ENCODE data around the gene GPRIN2.
A peak's percentile ranks its signal among the peaks of the same experiment; 100 is the strongest.

GPRIN2 gene

GRCh38 chr10:46549171-46550075 is 7.0 kb downstream of the GPRIN2 start:
- no peak for TF ChIP-seq CTCF (IDR thresholded peaks at IDR 0.05; ENCODE audit: insufficient read depth, low read depth, low read length, missing control alignments)
- H3K4me3 ChIP-seq (ENCODE audit: low read length), result no peak overlapping the region
- no peak for DNase-seq (ENCODE audit: low read depth)

- TF ChIP-seq CTCF (IDR thresholded peaks at IDR 0.05; ENCODE audit: insufficient read depth, low read depth, low read length, missing control alignments), result no peak
- DNase-seq (ENCODE audit: low read depth), result no peak
- no peak overlapping the region for H3K4me3 ChIP-seq (ENCODE audit: low read length)
These were observed 7.9 kb downstream of the GPRIN2 start for GRCh38 chr10:46548498-46549090.

GRCh38 chr10:46547541-46548497 is 8.6 kb downstream of the GPRIN2 start:
- no peak for DNase-seq (ENCODE audit: low read depth)
- no peak for TF ChIP-seq CTCF (IDR thresholded peaks at IDR 0.05; ENCODE audit: insufficient read depth, low read depth, low read length, missing control alignments)
- H3K4me3 ChIP-seq (ENCODE audit: low read length), result no peak overlapping the region

GRCh38 chr10:46546591-46547540 is 9.6 kb downstream of the GPRIN2 start:
- no peak overlapping the region for H3K4me3 ChIP-seq (ENCODE audit: low read length)
- no peak for TF ChIP-seq CTCF (IDR thresholded peaks at IDR 0.05; ENCODE audit: insufficient read depth, low read depth, low read length, missing control alignments)
- DNase-seq (ENCODE audit: low read depth), result peak; percentile 73

- no peak for DNase-seq (ENCODE audit: low read depth)
- H3K4me3 ChIP-seq (ENCODE audit: low read length), result no peak overlapping the region
- no peak for TF ChIP-seq CTCF (IDR thresholded peaks at IDR 0.05; ENCODE audit: insufficient read depth, low read depth, low read length, missing control alignments)
These were observed 10.4 kb downstream of the GPRIN2 start for GRCh38 chr10:46545861-46546590.
